Nucleus accumbens (tissue), 56 donors: ENCODE data around the gene APOL2.

ENCODE experiments used
- DNase-seq, 56 donors: peaks; one replicate each; lab custom pipeline; 2025; lab: John Stamatoyannopoulos, UW

APOL2 gene

GRCh38 chr22:36182056-36182455 lies 57.3 kb downstream of the APOL2 start:
- DNase-seq = no peak

- no peak for DNase-seq
These were observed 58.4 kb downstream of the APOL2 start for GRCh38 chr22:36180928-36181327.

- peak in 47 of 56 donors; percentile 8 to 87 (median 43) for DNase-seq
These were observed 59.1 kb downstream of the APOL2 start for GRCh38 chr22:36180038-36180880.

DNA sequence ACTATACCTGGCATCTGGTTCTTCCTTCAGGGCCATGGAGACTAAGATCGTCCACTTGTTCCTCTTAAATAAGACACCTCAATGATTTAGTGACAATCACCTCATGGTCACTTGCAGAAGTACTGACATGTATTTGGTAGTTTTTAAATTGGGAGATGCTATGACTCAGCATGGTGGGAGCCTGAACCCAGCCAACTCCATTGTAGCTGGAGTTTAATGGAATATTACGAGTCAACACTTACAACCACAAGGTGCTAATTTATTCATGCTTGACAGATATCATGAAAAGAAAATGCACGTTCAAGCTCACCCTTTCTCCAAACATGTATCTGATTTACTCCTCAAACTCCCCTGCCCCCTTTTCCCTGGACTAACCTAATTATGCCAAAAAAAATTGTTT lies 62.2 kb downstream of the APOL2 start:
- no peak for DNase-seq
